PFSK-1 (cell line): ENCODE results near the gene URI1.
A peak's percentile ranks its signal among the peaks of the same experiment; 100 is the strongest.

Experiments
- FOXP2 ChIP-seq: optimal IDR thresholded peaks from 2 replicates; pipeline ENCODE3; 2011; ENCODE audit warnings: borderline replicate concordance, control low read depth, inconsistent platforms; ENCODE audit not compliant: insufficient read depth; ENCODE audit errors: extremely low read length, extremely low read depth
- POLR2AphosphoS5 ChIP-seq: IDR thresholded peaks from 2 replicates; pipeline ENCODE4 v1.6.1; 2012; ENCODE audit warnings: low read depth, mild to moderate bottlenecking, control low read depth, low read length, moderate library complexity
- REST ChIP-seq, 2 experiments: IDR thresholded peaks; 2 replicates each; pipeline versions ENCODE4 v1.6.1 to v1.8.0; 2011 to 2012; ENCODE audit warnings: low read depth in 2 of 2, low read length in 2 of 2, control low read depth in 1 of 2, inconsistent platforms in 1 of 2, mild to moderate bottlenecking in 1 of 2, moderate library complexity in 1 of 2; ENCODE audit not compliant: insufficient read depth in 1 of 2
- SIN3A ChIP-seq: IDR thresholded peaks from 2 replicates; pipeline ENCODE4 v1.6.1; 2012; ENCODE audit warnings: mild to moderate bottlenecking, low read length, moderate library complexity, borderline replicate concordance; ENCODE audit not compliant: insufficient read depth
- TAF1 ChIP-seq: IDR thresholded peaks from 2 replicates; pipeline ENCODE4 v1.6.1; 2012; ENCODE audit warnings: low read length, control low read depth, borderline replicate concordance; ENCODE audit not compliant: insufficient read depth

GRCh38 chr19:29941828-29942403 is at the start of gene URI1:
- TF ChIP-seq POLR2AphosphoS5 (peak; percentile 71), REST (IDR thresholded peaks at IDR 0.05; ENCODE audit: insufficient read depth in 1 of 2, low read depth in 2 of 2, low read length in 2 of 2) (0 out of 4 replicates have a peak, but pooled peaks of 1 of the 2 experiments have one; percentile 14), SIN3A (no peak; the same call in 1 of the 2 replicates), FOXP2 (peak; percentile 53), TAF1 (peak; percentile 62; the same call in 1 of the 2 replicates)
